SK-N-SH (cell line): ENCODE measurements around the gene FNDC11. TPM values are rescaled to one million over a fixed set of nuclear protein-coding genes. Genes with fewer than 3 reads are reported as not detected.

Experiments
- CTCF ChIA-PET: fragments of 300-600, 350-600 bp; formaldehyde crosslinking; extraction: SDS; loops from one replicate; lab custom pipeline; 2021; lab: Yijun Ruan, JAX
- POLR2A ChIA-PET: fragments of 350-600 bp; sonication (Branson Sonifier 250); formaldehyde crosslinking; extraction: SDS; loops from one replicate; lab custom pipeline; 2020; ENCODE audit warnings: antibody characterized with exemption, inconsistent platforms; lab: Yijun Ruan, JAX
- DNase-seq: peaks from one replicate; pipeline ENCODE4 v3.0.0; 2012
- H2AFZ ChIP-seq: fragments of 200-600 bp; sonication (generic); 2 replicates; pipeline ENCODE4 v1.8.1; 2016; ENCODE audit warnings: antibody characterized with exemption, mild to moderate bottlenecking, low read depth
- H3F3A ChIP-seq: fragments of 200-600 bp; sonication (generic); replicated peaks from 2 replicates; pipeline ENCODE3; 2016; ENCODE audit warnings: antibody characterized with exemption, mild to moderate bottlenecking; ENCODE audit not compliant: insufficient read depth
- H3K27ac ChIP-seq, 2 experiments: fragments of 200-500 bp in 1 of 2; fragments of 200-600 bp in 1 of 2; sonication (Bioruptor generic) in 1 of 2; sonication (generic), shearing (Covaris generic) in 1 of 2; 2 replicates each; pipeline versions ENCODE4 v1.5.1 to v1.6.1; 2014 to 2016; ENCODE audit warnings: low read depth in 2 of 2, inconsistent platforms in 1 of 2, low read length in 1 of 2, mild to moderate bottlenecking in 1 of 2, mixed read lengths in 1 of 2
- H3K27me3 ChIP-seq: fragments of 200-600 bp; sonication (generic), shearing (Covaris generic); 2 replicates; pipeline ENCODE4 v1.6.1; 2016; ENCODE audit warnings: mixed run types; ENCODE audit not compliant: insufficient read depth
- H3K36me3 ChIP-seq, 2 experiments: fragments of 200-500 bp in 1 of 2; fragments of 200-600 bp in 1 of 2; sonication (Bioruptor generic) in 1 of 2; sonication (generic) in 1 of 2; replicated peaks in 1 of 2; 2 replicates each; pipeline versions ENCODE3 to v1.5.1; 2014 to 2016; ENCODE audit warnings: low read length in 1 of 2, mild to moderate bottlenecking in 1 of 2; ENCODE audit not compliant: insufficient read depth in 2 of 2, control insufficient read depth in 1 of 2
- H3K4me1 ChIP-seq, 2 experiments: fragments of 200-500 bp in 1 of 2; fragments of 200-600 bp in 1 of 2; sonication (Bioruptor generic) in 1 of 2; sonication (generic), shearing (Covaris generic) in 1 of 2; 2 replicates each; pipeline versions ENCODE4 v1.5.1 to v1.6.1; 2014 to 2016; ENCODE audit warnings: low read depth in 1 of 2, low read length in 1 of 2, mixed run types in 1 of 2; ENCODE audit not compliant: insufficient read depth in 2 of 2, control insufficient read depth in 1 of 2
- H3K4me2 ChIP-seq: fragments of 200-600 bp; sonication (generic), shearing (Covaris generic); 2 replicates; pipeline ENCODE4 v1.6.1; 2017; ENCODE audit warnings: mixed run types
- H3K4me3 ChIP-seq, 2 experiments: fragments of 200-500 bp in 1 of 2; fragments of 200-600 bp in 1 of 2; sonication (Bioruptor generic) in 1 of 2; sonication (generic), shearing (Covaris generic) in 1 of 2; 2 replicates each; pipeline versions ENCODE4 v1.5.1 to v1.8.1; 2014 to 2016; ENCODE audit warnings: low read depth in 2 of 2, inconsistent platforms in 1 of 2, low read length in 1 of 2, mild to moderate bottlenecking in 1 of 2, mixed read lengths in 1 of 2, moderate library complexity in 1 of 2
- H3K79me2 ChIP-seq: fragments of 200-600 bp; sonication (generic); 2 replicates; pipeline ENCODE4 v1.8.1; 2017; ENCODE audit warnings: mild to moderate bottlenecking; ENCODE audit not compliant: insufficient read depth
- H3K9ac ChIP-seq: fragments of 200-600 bp; sonication (generic); 2 replicates; pipeline ENCODE4 v1.6.1; 2017; ENCODE audit warnings: mixed run types
- H3K9me2 ChIP-seq: fragments of 200-600 bp; sonication (generic); 2 replicates; pipeline ENCODE4 v1.6.1; 2017; ENCODE audit warnings: mixed run types
- H3K9me3 ChIP-seq: fragments of 200-600 bp; sonication (generic); 2 replicates; pipeline ENCODE4 v1.6.1; 2017; ENCODE audit warnings: mixed run types, mild to moderate bottlenecking, moderate library complexity
- H4K20me1 ChIP-seq: fragments of 200-600 bp; sonication (generic); 2 replicates; pipeline ENCODE4 v1.6.1; 2017; ENCODE audit warnings: mild to moderate bottlenecking, mixed run types; ENCODE audit not compliant: insufficient read depth
- CHD2 ChIP-seq: fragments of 150-350 bp; IDR thresholded peaks from 2 replicates; pipeline ENCODE4 v1.6.1; 2018; ENCODE audit warnings: low read length; ENCODE audit not compliant: partially characterized antibody
- ELF1 ChIP-seq: IDR thresholded peaks from 2 replicates; pipeline ENCODE4 v1.4.0; 2012
- EP300 ChIP-seq, 2 experiments: IDR thresholded peaks; 2 replicates each; pipeline versions ENCODE4 v1.4.0 to v1.6.1; 2012; ENCODE audit warnings: borderline replicate concordance in 1 of 2, low read depth in 1 of 2, low read length in 1 of 2
- FOSL2 ChIP-seq: IDR thresholded peaks from 2 replicates; pipeline ENCODE4 v1.4.0; 2012; ENCODE audit warnings: low read depth, mild to moderate bottlenecking, moderate library complexity, borderline replicate concordance
- FOXJ3 ChIP-seq: sonication (generic); formaldehyde crosslinking; IDR thresholded peaks from 2 replicates; pipeline ENCODE4 v1.5.1; 2020; ENCODE audit warnings: mild to moderate bottlenecking, missing genetic modification reagents
- GATA2 ChIP-seq: sonication (generic); formaldehyde crosslinking; IDR thresholded peaks from 2 replicates; pipeline ENCODE4 v1.5.0; 2020; ENCODE audit warnings: mild to moderate bottlenecking, missing genetic modification reagents
- IRF3 ChIP-seq: fragments of 150-350 bp; IDR thresholded peaks from 2 replicates; pipeline ENCODE4 v1.6.1; 2016; ENCODE audit warnings: mild to moderate bottlenecking, low read depth, low read length
- JUND ChIP-seq: IDR thresholded peaks from 2 replicates; pipeline ENCODE4 v1.4.0; 2012
- MEF2A ChIP-seq: IDR thresholded peaks from 2 replicates; pipeline ENCODE4 v1.4.0; 2012; ENCODE audit warnings: low read depth, borderline replicate concordance
- NFIC ChIP-seq: IDR thresholded peaks from 2 replicates; pipeline ENCODE4 v1.4.0; 2012; ENCODE audit warnings: borderline replicate concordance
- NRF1 ChIP-seq: IDR thresholded peaks from 2 replicates; pipeline ENCODE4 v1.6.1; 2012; ENCODE audit warnings: low read depth, mild to moderate bottlenecking, low read length
- POLR2AphosphoS5 ChIP-seq: IDR thresholded peaks from 2 replicates; pipeline ENCODE4 v1.6.1; 2012; ENCODE audit warnings: low read depth, low read length
- RFX5 ChIP-seq: IDR thresholded peaks from 2 replicates; pipeline ENCODE4 v1.6.1; 2012; ENCODE audit warnings: mild to moderate bottlenecking, improper control_type of control experiment, low read length
- SIN3A ChIP-seq: IDR thresholded peaks from 2 replicates; pipeline ENCODE4 v1.6.1; 2012; ENCODE audit warnings: low read depth, mild to moderate bottlenecking, low read length, moderate library complexity, borderline replicate concordance
- SMC3 ChIP-seq: IDR thresholded peaks from 2 replicates; pipeline ENCODE4 v1.6.1; 2012; ENCODE audit warnings: low read depth, low read length, improper control_type of control experiment
- TAF1 ChIP-seq: IDR thresholded peaks from 2 replicates; pipeline ENCODE4 v1.6.1; 2012; ENCODE audit warnings: low read depth, mild to moderate bottlenecking, low read length, moderate library complexity, borderline replicate concordance
- WGBS: methylation state at CpG from one replicate; pipeline ENCODE4 v1.1.6; 2017; ENCODE audit warnings: low lambda C conversion rate; 5-methylcytosine and 5-hydroxymethylcytosine counted together
- polyA plus RNA-seq, 3 experiments: library from polyadenylated mRNA; depleted of rRNA; stranded (reverse); fragments of >200 nt; gene quantifications; 2 replicates each; pipeline ENCODE4 v1.2.3, GENCODE V29; 2012

FNDC11 gene
- polyA plus RNA-seq, 1 of the 3 experiments (the other 2 are of a cell fraction), result 5.5 TPM

DNA sequence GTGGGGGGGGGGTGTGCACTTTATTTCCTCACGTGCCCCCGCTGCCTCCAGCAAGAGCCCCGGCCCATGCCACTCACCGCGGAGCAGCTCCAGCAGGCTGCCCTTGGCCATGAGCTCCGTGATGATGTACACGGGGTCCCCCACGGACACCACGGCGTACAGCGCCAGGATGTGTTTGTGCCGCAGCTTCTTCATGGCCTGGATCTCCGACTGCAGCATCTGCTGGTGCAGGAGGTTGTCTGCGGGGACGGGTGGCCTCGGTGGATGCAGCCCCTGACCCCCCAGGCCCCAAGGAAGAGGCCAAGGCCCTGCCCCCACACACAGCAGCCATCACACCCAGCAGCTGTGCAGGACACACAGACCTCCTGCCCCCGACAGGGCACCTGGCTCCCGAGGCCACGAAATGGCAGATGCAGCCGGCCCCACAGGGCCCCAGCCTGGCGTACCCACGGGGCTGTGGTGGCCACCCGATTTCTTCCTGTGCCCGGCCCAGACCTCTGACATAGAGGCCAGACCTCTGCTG, 21.4 kb upstream of the FNDC11 start:
- Histone ChIP-seq H3K9me2 (no peaks in the 10 kb centered on the region), H3K27ac (no peak overlapping the region), H3K27me3 (no peaks in the 10 kb centered on the region), H3K36me3 (no peaks in the 10 kb centered on the region), H3K4me1 (peaks cover 0 to 15% of the 10 kb centered on the region in 2 experiments; a peak in 1 of 4 replicates), H3K9me3 (no peaks in the 10 kb centered on the region), H3K4me3 (no peak overlapping the region), H3K9ac (no peak overlapping the region), H4K20me1 (0 out of 2 replicates have a peak, but pooled peaks cover 4% of the 10 kb centered on the region), H3F3A (peaks cover 1% of the 10 kb centered on the region), H2AFZ (no peak overlapping the region), H3K79me2 (no peaks in the 10 kb centered on the region), H3K4me2 (no peak overlapping the region)
- CTCF ChIA-PET, result interaction anchor here (0.7 kb wide), 1 partner anchor 109 kb away, joined by 3 read pairs; no protein-coding TSS in a partner anchor
- 86% methylated on average over 6 of the region's 24 CpGs for WGBS
- POLR2A ChIA-PET, result interaction anchor here (1.4 kb wide), 1 partner anchor 11 kb away, joined by 4 read pairs; no protein-coding TSS in a partner anchor
- TF ChIP-seq SIN3A (no peak), NFIC (no peak), MEF2A (no peak), JUND (no peak), ELF1 (no peak), NRF1 (no peak), GATA2 (CRISPR knock-in tag) (no peak)
- peak; percentile 25 for DNase-seq

- Histone ChIP-seq H3K9me2 (no peaks in the 10 kb centered on the region), H3K4me1 (peaks cover 0 to 21% of the 10 kb centered on the region in 2 experiments; a peak in 1 of 4 replicates), H3K79me2 (no peaks in the 10 kb centered on the region), H3K4me3 (no peak overlapping the region), H3K27me3 (no peaks in the 10 kb centered on the region), H2AFZ (no peak overlapping the region), H3K9ac (no peak overlapping the region), H3F3A (no peaks in the 10 kb centered on the region), H3K9me3 (no peaks in the 10 kb centered on the region), H3K36me3 (no peaks in the 10 kb centered on the region), H3K4me2 (no peak overlapping the region), H4K20me1 (no peaks in the 10 kb centered on the region), H3K27ac (no peak overlapping the region)
- 77% methylated on average over 6 of the region's 14 CpGs for WGBS
- no peak for DNase-seq
- ChIA-PET POLR2A (no interaction called here), CTCF (no interaction called here)
- TF ChIP-seq SMC3 (no peak), TAF1 (no peak), POLR2AphosphoS5 (no peak), FOXJ3 (CRISPR knock-in tag) (no peak), RFX5 (no peak), ELF1 (no peak), IRF3 (no peak), CHD2 (no peak), EP300 (IDR thresholded peaks at IDR 0.05; ENCODE audit: borderline replicate concordance in 1 of 2, low read depth in 1 of 2, low read length in 1 of 2) (no peak), FOSL2 (no peak)
These were observed 20.6 kb upstream of the FNDC11 start for GRCh38 chr20:63533388-63533787.
